Mesothelial cell of epicardium (in vitro differentiated cells): ENCODE results near the gene NFILZ. TPM values are rescaled to one million over a fixed set of nuclear protein-coding genes. Genes with fewer than 3 reads are reported as not detected.

Experiments
- DNase-seq, 2 experiments: peaks; one replicate each; pipeline ENCODE4 v3.0.0; 2021; ENCODE audit warnings: low spot score in 2 of 2; ENCODE audit not compliant: unreplicated experiment in 2 of 2
- H3K27ac Mint-ChIP-seq: 2 replicates; pipeline ENCODE4 v1.8.0; 2021; ENCODE audit warnings: mixed read lengths
- H3K27me3 Mint-ChIP-seq: 2 replicates; pipeline ENCODE4 v1.8.0; 2021; ENCODE audit warnings: low read depth, mixed read lengths
- H3K36me3 Mint-ChIP-seq: 2 replicates; pipeline ENCODE4 v1.8.0; 2021; ENCODE audit warnings: mixed read lengths
- H3K4me1 Mint-ChIP-seq: 2 replicates; pipeline ENCODE4 v1.8.0; 2021; ENCODE audit warnings: mixed read lengths
- H3K4me3 Mint-ChIP-seq: 2 replicates; pipeline ENCODE4 v1.8.0; 2021; ENCODE audit warnings: mild to moderate bottlenecking, moderate library complexity, mixed read lengths
- H3K9me3 Mint-ChIP-seq: 2 replicates; pipeline ENCODE4 v1.8.0; 2021; ENCODE audit warnings: mixed read lengths
- CTCF ChIP-seq: fragments of 200-600 bp; sonication (generic); IDR thresholded peaks from one replicate; pipeline ENCODE4 v1.5.0; 2021; ENCODE audit warnings: antibody characterized with exemption; ENCODE audit not compliant: unreplicated experiment
- total RNA-seq: library from RNA; stranded (reverse); gene quantifications from 3 replicates; pipeline ENCODE4 v1.2.1, GENCODE V29; 2021

The NFILZ gene
- total RNA-seq, 1 donor from 2014 or later = not detected

- no peak for DNase-seq
- Mint-ChIP-seq H3K9me3 (peaks cover 11% of the 10 kb centered on the region), H3K4me3 (no peak overlapping the region), H3K27ac (no peak overlapping the region), H3K36me3 (no peaks in the 10 kb centered on the region), H3K27me3 (peaks cover 13% of the 10 kb centered on the region), H3K4me1 (no peaks in the 10 kb centered on the region)
- peak; percentile 63 for TF ChIP-seq CTCF
These were observed 11.6 kb downstream of the NFILZ start for GRCh38 chr19:8641908-8642547.

GRCh38 chr19:8642561-8642960, 12.1 kb downstream of the NFILZ start:
- DNase-seq = no peak
- no peak overlapping the region for H3K4me3 Mint-ChIP-seq
- no peak for TF ChIP-seq CTCF
- H3K4me1 Mint-ChIP-seq = no peaks in the 10 kb centered on the region
- no peaks in the 10 kb centered on the region for H3K36me3 Mint-ChIP-seq
- H3K27me3 Mint-ChIP-seq = peaks cover 14% of the 10 kb centered on the region
- H3K27ac Mint-ChIP-seq = no peak overlapping the region
- H3K9me3 Mint-ChIP-seq = peaks cover 11% of the 10 kb centered on the region

GRCh38 chr19:8643860-8644653, 13.6 kb downstream of the NFILZ start:
- DNase-seq = no peak
- no peak overlapping the region for H3K4me3 Mint-ChIP-seq
- H3K9me3 Mint-ChIP-seq = peaks cover 11% of the 10 kb centered on the region
- H3K27me3 Mint-ChIP-seq = peaks cover 11% of the 10 kb centered on the region
- TF ChIP-seq CTCF = no peak
- no peaks in the 10 kb centered on the region for H3K36me3 Mint-ChIP-seq
- H3K4me1 Mint-ChIP-seq = no peaks in the 10 kb centered on the region
- H3K27ac Mint-ChIP-seq = no peak overlapping the region

GRCh38 chr19:8648240-8648639, 17.8 kb downstream of the NFILZ start:
- H3K9me3 Mint-ChIP-seq = no peaks in the 10 kb centered on the region
- no peak for TF ChIP-seq CTCF
- peaks cover 17% of the 10 kb centered on the region for H3K27me3 Mint-ChIP-seq
- H3K4me3 Mint-ChIP-seq = no peak overlapping the region
- H3K4me1 Mint-ChIP-seq = no peaks in the 10 kb centered on the region
- H3K27ac Mint-ChIP-seq = no peak overlapping the region
- no peak for DNase-seq
- H3K36me3 Mint-ChIP-seq = no peaks in the 10 kb centered on the region

- peaks cover 42% of the 10 kb centered on the region for H3K27me3 Mint-ChIP-seq
- H3K4me1 Mint-ChIP-seq = no peaks in the 10 kb centered on the region
- no peaks in the 10 kb centered on the region for H3K36me3 Mint-ChIP-seq
- no peaks in the 10 kb centered on the region for H3K9me3 Mint-ChIP-seq
- peak; percentile 100 for TF ChIP-seq CTCF
- DNase-seq = peak; percentile 63 to 84
- no peak overlapping the region for H3K27ac Mint-ChIP-seq
- H3K4me3 Mint-ChIP-seq = peak overlapping the region; percentile 51
These were observed 24.3 kb downstream of the NFILZ start for GRCh38 chr19:8654591-8655339.
